Fibroblast of skin of back (primary cell): ENCODE data around the gene APOBEC3C.
"Not testable (repeated sequence)": the region's sequence is repeated elsewhere in the genome, so short reads cannot be mapped to it uniquely, and the experiment has no call there.

Source experiments
- DNase-seq: peaks from one replicate; pipeline ENCODE4 v3.0.0-alpha.2; 2013

Gene APOBEC3C

DNA sequence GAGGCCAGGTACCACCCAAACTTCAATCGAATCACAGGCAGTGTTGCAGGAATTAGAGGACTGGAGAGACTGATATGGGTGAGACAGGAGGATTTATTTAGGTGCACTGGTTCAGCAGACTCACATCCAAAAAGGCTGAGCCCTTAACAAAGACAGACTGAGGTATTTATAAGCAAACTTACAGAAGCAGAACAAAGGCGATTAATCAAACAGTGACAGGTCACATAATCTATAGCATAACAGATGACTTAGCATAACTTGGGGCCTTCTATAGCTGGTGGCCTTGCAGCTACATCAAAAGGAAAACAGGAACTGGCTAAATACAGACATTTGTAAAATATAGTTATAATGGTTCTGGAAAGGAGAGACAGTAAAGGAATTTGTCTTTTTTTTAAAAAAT lies 29.8 kb upstream of the APOBEC3C start:
- no peak for DNase-seq

DNA sequence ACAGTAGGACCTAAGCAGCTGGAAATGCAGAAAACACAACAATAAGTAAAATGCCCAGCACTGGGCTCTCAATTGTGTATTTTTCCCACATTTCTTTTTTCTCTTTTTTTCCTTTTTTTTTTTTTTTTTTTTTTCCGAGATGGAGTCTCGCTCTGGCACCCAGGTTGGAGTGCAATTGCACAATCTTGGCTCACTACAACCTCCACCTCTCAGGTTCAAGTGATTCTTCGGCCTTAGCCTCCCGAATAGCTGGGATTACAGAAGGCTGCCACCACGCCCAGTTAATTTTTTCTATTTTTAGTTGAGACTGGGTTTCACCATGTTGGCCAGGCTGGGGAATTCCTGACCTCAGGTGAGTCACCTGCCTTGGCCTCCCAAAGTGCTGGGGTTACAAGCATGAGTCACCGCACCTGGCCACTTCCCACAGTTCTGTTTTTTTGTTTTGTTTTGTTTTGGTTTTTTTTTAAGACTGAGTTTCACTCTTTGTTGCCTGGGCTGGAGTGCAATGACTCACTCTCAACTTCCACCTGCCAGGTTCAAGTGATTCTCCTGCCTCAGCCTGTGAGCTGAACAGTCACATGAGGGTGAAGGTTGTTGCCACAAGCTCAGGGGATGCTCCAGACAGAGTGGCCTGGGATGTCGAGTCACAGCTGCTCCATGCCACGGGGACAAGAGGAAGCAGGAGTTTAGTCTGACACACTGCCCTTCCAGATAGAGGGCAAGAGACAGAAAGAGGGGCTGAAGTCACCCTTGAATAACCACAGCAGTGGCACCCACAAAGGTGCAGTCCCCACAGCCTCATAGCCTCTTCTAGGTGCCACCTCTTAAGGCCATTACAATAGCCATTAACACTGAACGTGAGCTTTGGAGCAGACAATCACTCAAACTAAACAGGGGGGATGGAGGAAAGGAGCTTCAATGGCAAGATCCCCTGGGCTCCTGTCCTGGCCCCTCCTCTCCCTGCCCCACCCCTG lies 29.0 kb upstream of the APOBEC3C start:
- not testable (repeated sequence) for DNase-seq

DNA sequence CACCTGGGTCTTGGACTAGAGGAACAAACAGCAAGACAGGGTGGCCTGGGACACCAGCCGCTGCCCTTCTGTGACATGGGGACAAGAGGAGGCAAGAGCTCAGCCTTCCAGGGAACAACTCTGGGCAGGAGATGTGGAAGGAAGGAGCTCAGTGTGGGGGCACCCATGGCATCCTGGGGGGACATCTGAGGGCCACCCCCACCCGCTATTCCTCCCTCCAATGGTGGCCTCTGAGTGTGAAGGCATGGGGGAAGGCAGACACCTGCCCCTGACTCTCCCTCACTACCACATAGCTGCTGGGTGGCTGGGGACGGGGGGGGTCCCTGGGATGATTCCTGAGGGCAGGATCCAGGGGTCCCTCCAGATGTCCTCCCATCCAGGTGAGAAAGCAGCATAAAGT lies 27.4 kb upstream of the APOBEC3C start:
- no peak for DNase-seq

DNA sequence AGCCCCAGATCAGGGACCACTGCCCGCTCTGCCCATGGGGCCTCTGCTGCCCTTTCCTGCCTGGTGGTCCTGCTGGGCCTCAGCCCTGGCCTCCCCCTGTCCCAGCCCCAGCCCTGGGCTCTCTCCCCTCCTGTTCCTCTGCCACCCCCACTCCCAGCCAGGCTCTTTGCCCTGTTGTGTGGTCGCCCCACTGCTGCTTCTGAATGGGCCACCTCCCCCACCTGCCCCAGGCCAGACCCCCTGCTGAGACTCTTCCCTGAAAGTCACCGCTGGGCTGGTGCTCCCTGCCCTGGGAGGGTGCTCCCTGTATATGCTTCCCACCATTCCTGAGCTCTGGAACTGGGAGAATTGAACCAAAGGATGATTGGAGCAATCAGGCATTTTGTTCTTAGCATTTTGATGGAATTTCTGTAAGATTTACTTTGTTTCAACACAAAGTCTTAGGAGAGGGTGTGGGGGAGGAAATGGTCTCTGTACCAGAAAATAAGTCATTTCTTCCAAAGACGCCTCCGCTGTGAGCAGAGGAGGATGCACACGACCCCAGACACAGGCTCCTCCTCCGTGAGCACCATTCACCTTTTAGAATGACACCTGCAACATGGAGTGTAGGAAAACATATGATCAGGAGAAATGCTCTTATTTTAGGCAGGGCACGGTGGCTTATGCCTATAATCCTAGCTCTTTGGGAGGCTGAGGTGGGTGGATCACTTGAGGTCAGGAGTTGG lies 26.7 kb upstream of the APOBEC3C start:
- no peak for DNase-seq

DNA sequence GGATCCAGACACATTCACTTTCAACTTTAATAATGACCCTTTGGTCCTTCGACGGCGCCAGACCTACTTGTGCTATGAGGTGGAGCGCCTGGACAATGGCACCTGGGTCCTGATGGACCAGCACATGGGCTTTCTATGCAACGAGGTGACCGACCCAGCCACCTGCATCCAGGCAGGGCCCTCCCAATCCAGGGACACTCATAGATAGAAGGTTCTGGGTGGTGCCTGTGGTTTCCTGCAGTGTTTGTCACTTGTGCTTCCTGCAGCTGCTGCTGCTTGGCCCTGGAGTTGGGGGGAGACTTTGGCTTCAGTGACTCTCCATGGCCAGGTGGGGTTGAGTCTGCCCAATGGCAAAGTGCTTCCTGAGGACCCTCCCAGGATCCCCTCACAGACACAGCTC lies 24.6 kb upstream of the APOBEC3C start:
- DNase-seq = no peak

DNA sequence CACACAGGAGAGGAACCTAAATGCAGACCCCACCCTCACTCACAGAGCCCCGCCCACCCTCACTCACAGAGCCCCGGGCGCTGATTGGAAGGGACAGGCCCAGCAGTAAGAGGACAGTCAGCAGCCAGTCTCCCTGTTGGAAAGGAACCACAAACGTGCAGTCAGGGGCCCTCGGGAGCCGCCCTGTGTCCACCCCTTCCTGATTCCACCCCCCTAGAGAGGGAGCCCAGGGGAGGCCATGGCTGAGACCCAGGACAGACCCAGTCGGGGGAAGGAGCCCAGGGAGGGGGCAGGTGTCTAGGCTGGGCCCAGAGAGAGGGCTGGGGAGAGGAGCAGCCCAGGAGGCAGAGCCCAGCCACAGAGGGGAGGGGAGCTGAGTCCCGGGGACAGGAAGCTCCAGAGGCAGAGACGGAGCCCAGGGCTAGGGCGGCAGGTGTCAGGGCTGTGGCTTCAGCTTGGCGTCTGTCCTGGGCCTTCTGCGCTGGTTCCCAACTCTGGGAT lies 21.1 kb upstream of the APOBEC3C start:
- not testable (repeated sequence) for DNase-seq

DNA sequence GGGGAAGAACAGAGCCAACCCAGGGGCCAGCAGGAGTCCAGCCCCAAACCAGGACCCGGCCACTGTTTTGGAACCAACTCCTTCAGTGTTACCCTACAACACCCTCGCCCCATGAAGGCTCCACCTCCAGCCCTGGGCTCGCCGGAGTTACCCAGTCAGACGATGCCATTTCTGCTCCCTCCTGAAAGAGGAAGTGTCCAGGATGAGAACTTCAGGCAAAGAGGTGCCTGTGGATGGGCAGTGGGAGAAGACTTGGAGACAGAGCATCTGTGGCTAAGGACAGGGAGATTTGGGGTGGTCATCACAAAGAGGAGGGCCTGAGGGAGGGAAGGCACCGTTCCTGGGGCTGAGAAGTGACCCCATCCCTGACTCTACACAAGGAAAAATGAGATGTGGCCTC lies 18.0 kb upstream of the APOBEC3C start:
- no peak for DNase-seq

DNA sequence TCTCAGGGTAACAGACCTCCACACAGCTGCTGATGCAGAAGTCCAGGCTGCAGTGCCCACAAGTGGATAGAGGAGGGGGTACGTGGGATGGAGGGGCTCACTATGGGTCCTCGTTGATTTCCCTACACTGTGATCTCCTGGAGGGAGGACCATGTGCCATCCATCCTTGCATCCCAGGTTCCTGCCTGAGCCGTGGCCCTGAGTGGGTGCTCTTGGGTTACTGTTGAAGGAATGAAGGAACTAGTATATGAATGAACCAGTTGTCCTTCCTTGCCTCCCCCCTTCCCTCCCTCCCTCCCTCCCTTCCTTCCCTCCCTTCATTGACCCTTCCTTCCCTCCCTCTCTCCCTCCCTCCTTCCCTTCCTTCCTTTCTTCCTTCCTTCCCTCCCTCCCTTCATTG lies 16.5 kb upstream of the APOBEC3C start:
- no peak for DNase-seq

DNA sequence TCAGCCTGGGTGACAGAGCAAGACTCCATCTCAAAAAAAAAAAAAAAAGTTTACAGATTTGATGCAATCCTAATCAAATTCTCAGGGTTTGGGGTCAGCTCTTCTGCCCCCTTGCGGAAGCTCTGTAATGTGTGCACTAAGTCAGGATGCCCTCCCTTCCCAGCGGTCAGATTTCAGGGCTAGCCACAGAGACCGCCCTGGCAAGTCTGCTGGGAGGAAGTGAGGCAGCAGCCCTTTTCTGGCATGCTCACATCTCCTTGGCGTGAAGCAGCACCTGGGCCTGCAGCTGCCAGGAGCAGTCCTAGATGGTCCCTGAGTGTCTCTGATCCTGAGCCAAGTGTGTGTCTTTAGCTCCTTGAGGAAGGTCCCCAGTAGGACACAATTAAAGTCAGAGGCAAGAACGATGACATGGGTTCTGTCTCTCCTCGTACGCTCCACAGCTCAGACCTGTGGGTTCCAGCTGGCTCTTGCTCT lies 10.9 kb upstream of the APOBEC3C start:
- DNase-seq = peak; percentile 85

DNA sequence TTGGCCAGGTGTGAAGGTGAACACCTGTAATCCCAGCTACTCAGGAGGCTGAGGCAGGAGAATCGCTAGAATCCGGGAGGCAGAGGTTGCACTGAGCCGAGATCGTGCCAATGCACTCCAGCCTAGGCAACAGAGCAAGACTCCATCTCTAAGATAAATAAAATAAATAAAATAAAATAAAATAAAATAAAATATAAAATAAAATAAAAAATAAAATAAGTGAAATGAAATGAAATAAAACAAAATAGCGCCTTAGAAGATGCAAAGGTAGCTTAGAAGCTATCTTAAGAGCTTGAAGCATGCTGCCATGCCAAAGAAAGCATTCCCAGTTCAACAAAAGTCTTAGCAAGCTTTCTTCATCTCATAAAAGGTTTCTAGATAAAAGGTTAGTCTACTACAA lies 6.9 kb upstream of the APOBEC3C start:
- no peak for DNase-seq

DNA sequence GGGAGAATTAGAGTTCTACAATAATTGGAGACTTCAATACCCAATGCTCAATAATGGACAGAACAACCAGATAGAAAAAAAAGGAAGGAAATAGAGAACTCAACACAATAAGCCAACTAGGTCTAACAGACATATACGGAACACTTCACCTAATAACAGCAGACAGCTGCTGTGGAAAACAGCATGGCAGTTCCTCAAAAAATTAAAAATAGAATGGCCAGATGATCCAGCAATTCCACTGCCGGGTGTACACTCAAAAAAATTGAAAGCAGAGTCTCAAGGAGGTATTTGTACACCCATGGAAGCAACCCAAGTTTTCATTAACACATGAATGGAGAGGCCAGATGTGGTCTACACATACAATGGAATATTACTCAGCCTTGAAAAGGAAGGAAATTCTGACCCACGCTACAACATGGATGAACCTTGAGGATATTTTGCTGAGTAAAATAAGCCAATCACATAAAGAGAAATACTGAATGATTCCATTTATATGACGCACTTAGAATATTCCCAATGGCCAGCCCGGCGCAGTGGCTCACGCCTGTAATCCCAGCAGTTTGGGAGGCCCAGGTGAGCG lies 5.7 kb upstream of the APOBEC3C start:
- DNase-seq = not testable (repeated sequence)

DNA sequence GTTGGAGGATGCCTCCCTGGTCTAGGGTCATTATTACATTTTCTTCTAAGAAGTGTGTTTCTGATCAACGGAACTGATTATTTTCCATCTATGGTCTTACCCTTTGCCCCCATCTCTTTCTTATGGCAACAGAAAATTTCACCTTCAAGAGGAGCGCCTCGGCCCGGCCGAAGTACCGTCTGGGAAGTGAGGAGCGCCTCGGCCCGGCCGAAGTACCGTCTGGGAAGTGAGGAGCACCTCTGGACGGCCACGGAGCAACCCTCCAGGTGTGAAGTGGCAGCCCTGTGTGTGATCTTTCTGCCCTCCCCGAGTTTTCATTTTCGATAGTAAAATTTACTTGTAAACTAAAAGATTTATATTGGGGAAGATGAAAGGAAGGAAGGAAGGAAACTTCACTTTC lies 3.1 kb upstream of the APOBEC3C start:
- no peak for DNase-seq

DNA sequence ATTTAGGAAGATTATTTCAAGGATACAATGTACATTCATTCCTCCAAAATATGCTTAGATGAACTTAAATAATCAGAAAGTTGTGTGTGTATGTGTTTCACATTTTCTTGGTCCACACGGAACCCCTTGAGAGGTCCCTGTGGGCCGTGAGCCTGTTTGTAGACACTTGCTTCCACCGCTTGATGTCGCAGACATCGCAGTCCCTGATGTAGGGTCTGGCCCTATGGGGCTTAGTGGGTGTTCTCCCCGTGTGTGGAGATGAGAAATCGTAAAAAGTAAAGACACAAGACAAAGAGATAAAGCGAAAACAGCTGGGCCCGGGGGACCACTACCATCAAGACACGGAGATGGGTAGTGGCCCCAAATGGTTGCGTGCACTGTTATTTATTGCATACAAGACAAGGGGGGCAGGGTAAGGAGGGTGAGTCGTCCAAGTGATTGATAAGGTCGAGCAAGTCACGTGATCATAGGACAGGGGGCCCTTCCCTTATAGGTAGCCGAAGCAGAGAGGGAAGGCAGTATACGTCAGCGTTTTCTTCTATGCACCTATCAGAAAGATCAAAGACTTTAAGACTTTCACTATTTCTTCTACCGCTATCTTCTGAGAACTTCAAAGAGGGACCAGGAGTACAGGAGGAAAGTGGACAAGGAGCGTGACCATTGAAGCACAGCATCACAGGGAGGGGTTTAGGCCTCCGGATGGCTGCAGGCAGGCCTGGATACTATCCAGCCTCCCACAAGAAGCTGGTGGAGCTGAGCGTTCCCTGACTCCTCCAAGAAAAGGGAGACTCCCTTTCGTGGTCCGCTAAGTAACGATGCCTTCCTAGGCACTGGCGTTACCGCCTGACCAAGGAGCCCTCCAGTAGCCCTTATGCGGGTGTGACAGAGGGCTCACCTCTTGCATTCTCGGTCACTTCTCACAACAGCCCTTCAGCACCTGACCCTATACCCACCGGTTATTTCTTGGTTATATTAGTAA lies 1.2 kb upstream of the APOBEC3C start:
- DNase-seq = no peak

DNA sequence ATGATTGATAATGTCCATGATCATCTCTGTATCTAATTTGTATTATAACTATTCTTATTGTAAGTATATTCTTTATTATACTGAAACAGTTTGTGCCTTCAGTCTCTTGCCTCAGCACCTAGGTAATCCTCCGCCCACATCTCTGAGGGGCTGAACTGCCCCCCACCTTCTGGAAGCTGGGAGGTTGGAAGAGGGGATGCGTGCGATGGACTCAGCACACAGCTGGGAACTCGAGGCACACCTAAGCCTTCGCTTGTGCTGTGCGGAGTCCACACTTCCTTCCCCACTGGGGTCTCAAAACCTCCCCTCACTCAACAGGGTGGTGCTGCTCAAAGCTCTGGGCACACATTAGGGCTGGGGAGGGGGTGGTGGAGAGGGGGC lies 506 bp upstream of the APOBEC3C start:
- DNase-seq = not testable (repeated sequence)

DNA sequence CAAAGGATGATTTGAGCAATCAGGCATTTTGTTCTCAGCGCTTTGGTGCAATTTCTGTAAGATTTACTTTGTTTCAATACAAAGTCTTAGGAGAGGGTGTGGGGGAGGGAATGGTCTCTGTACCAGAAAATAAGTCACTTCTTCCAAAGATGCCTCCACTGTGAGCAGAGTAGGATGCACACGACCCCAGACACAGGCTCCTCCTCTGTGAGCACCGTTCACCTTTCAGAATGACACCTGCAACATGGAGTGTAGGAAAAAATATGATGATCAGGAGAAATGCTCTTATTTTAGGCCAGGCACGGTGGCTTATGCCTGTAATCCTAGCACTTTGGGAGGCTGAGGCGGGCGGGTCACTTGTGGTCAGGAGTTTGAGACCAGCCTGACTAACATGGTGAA lies 665 bp downstream of the APOBEC3C start:
- not testable (repeated sequence) for DNase-seq

DNA sequence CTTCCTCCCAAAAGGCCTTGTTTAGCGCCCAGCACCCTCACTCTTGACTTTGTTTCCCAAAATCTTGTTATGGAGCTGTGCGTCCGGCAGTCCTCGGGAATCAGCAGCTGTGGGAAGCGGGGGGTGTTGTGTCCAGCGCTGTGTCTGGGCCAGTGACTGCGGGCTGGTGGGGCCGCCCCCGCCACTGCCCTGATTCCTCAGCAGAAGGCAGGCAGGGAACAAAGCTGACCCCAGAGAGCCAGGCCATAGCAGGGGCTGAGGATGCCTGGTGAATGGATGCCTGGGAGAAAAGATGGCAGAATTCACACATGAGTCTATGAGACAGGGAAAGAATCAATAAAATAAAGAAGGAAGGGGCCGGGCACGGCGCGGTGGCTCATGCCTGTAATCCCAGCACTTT lies 2.5 kb downstream of the APOBEC3C start:
- DNase-seq = no peak

DNA sequence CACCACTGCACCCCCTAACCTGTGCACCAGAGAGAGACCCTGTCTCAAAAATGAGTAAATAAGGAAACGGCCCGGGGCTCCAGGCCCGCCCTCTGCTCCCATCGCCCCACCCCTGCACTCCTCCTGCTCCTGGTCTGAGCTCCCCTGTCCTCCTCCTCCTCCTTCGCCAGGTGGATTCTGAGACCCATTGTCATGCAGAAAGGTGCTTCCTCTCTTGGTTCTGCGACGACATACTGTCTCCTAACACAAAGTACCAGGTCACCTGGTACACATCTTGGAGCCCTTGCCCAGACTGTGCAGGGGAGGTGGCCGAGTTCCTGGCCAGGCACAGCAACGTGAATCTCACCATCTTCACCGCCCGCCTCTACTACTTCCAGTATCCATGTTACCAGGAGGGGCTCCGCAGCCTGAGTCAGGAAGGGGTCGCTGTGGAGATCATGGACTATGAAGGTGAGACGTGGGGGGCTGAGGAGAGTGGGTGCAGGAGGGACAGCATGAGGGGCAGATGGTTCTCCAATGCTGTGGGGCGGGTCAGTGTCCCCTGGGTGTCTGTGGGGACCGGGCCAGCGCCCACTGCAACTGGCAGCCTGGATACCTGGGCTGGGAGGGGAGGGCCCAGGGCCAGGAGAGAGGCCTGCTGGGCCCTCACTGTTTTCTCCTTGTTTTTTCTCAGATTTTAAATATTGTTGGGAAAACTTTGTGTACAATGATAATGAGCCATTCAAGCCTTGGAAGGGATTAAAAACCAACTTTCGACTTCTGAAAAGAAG lies 3.7 kb downstream of the APOBEC3C start:
- DNase-seq = no peak

DNA sequence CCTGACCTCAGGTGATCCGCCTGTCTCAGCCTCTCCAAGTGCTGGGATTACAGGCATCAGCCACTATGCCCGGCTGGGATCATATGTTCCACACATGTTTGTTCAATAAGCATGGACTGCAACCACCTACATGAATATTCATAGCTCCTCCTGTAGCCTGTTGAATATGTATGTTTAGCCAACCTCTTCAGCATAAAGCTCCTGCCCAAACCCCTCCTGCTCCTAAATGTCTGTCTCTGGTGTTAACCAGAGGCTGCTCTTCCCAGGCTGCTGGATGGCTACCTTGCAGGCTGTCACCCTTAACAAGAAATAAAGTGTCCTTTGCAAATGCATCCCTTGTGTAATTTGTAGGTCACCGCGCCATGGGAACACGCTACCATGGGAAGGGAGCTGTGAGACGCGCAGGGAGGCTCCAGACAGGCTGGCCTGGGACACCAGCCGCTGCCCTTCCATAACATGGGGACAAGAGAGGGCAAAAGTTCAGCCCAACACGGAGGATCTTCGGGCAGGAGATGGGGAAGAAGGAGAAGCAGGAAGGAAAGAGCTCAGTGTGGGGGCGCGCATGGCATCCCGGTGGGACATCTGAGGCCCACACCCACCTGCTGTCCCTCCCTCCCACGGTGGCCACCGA lies 6.1 kb downstream of the APOBEC3C start:
- DNase-seq = not testable (repeated sequence)

DNA sequence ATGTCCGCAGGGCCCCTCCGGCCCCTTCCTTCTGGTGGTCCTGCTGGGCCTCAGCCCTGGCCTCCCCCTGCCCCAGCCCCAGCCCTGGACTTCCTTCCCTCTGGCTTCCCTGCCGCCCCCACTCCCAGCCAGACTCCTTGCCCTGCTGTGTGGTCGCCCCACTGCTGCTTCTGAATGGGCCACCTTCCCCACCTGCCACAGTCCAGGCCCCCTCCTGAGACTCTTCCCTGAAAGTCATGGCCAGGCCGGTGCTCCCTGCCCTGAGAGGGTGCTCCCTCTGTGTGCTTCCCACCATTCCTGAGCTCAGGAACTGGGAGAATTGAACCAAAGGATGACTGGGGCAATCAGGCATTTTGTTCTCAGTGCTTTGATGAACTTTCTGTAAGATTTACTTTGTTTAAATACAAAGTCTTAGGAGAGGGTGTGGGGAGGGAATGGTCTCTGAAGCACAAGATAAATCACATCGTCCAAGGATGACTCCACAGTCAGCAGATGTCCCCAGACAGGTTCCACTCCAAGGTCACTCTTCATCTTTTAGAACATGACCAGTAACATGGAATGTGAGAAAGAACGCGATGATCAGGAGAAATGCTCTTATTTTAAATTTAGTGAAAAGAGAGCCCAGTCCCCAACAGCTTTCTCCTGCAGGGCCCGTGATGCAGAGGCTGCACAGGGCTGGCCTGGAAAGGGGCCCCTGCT lies 7.6 kb downstream of the APOBEC3C start:
- no peak for DNase-seq
